Colonic mucosa (tissue), 4 donors: ENCODE data around the gene IL36RN. TPM values are rescaled to one million over a fixed set of nuclear protein-coding genes. Genes with fewer than 3 reads are reported as not detected.

Experiments
- DNase-seq: peaks from one replicate; pipeline ENCODE4 v3.0.0-alpha.2; 2020
- H3K27ac ChIP-seq: fragments of 200-600 bp; one replicate; pipeline ENCODE4 v1.8.0; 2021
- H3K27me3 ChIP-seq: fragments of 200-600 bp; one replicate; pipeline ENCODE4 v1.8.0; 2021
- H3K36me3 ChIP-seq: fragments of 200-600 bp; one replicate; pipeline ENCODE4 v1.8.0; 2021
- H3K4me1 ChIP-seq: fragments of 200-600 bp; one replicate; pipeline ENCODE4 v1.8.0; 2021; ENCODE audit warnings: mild to moderate bottlenecking
- H3K4me3 ChIP-seq: fragments of 200-600 bp; one replicate; pipeline ENCODE4 v1.8.0; 2021
- H3K9ac ChIP-seq, 2 donors: one replicate each; pipeline ENCODE4 v1.7.0; 2013; ENCODE audit warnings: control low read depth in 2 of 2, low read depth in 2 of 2, low read length in 2 of 2
- H3K9me3 ChIP-seq: fragments of 200-600 bp; one replicate; pipeline ENCODE4 v1.8.0; 2021
- intact Hi-C: fragments of 100-400 bp; cut with DNase I; formaldehyde crosslinking; loops from one replicate; pipeline ENCODE4 v1.14.1; 2022
- total RNA-seq, 2 donors: library from RNA; stranded (reverse); fragmentation: NEBNext Ultra II Directional in 1 of 2; extraction: Animal tissue kit (Norgen Biotek cat#: 25700) in 1 of 2; gene quantifications; one replicate each; pipeline ENCODE4 v1.2.1, GENCODE V29; 2021
- TF ChIP-seq, protein P1 (sequence below): fragments of 200-600 bp; IDR thresholded peaks from one replicate; pipeline ENCODE4 v1.8.0; 2022; ENCODE audit warnings: antibody characterized with exemption, mild to moderate bottlenecking
- donor health status: healthy.
- donor health status: DM: no; HTN: no; CAD: no.
- donor health status: DM: no; HTN: no; CAD: no.

IL36RN gene
- total RNA-seq, 2 donors from 2014 or later, result not detected

DNA sequence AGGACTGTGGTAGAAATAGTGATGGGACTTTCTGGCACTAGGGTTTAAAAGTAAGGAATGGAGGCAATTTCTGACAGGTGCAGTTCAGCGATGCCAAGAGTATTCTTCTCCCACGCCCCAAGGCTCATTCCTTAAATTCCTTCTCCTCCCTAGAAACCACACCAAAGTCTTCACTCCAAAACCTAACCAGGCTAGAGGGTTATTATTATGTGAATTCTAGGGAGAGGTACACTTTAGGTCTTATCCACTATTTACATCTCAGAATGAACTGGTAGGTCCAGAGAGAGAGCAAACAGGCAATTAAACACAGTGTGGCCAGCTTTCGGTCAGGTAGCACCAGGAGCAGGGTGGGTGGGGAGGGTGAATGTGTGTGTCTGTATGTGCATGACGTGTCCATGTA lies 20.1 kb downstream of the IL36RN start:
- H3K9me3 ChIP-seq, result no peaks in the 10 kb centered on the region
- no peaks in the 10 kb centered on the region for H3K27me3 ChIP-seq
- no peak for DNase-seq
- H3K9ac ChIP-seq, result no peak overlapping the region
- no peaks in the 10 kb centered on the region for H3K36me3 ChIP-seq
- H3K27ac ChIP-seq, result no peak overlapping the region
- no peaks in the 10 kb centered on the region for H3K4me1 ChIP-seq
- no peak overlapping the region for H3K4me3 ChIP-seq
- TF ChIP-seq, protein P1, sequence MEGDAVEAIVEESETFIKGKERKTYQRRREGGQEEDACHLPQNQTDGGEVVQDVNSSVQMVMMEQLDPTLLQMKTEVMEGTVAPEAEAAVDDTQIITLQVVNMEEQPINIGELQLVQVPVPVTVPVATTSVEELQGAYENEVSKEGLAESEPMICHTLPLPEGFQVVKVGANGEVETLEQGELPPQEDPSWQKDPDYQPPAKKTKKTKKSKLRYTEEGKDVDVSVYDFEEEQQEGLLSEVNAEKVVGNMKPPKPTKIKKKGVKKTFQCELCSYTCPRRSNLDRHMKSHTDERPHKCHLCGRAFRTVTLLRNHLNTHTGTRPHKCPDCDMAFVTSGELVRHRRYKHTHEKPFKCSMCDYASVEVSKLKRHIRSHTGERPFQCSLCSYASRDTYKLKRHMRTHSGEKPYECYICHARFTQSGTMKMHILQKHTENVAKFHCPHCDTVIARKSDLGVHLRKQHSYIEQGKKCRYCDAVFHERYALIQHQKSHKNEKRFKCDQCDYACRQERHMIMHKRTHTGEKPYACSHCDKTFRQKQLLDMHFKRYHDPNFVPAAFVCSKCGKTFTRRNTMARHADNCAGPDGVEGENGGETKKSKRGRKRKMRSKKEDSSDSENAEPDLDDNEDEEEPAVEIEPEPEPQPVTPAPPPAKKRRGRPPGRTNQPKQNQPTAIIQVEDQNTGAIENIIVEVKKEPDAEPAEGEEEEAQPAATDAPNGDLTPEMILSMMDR, result no peak
- intact Hi-C loops, result no loop called here

DNA sequence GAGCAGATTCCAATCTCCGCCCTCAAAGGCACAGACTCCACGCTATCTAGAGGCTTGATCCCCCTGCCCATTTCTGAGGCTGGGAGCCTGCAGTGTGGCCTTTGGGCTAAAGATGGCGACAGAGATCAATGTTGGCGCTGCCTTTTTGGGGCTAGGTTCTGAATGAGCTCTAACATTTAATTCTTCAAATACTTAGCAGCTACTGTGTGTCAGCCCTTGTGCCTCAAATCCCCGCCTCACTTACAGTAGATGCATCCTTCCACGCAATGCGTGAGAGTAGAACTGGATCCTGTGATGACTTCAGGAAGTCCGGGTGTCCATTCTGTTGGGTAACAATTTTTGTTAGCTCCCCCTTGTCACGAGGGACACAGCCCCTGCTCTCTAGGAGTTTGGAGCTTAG lies 21.1 kb downstream of the IL36RN start:
- peak; percentile 23 for DNase-seq
- TF ChIP-seq, protein P1, result peak; percentile 64
- no peak overlapping the region for H3K27ac ChIP-seq

DNA sequence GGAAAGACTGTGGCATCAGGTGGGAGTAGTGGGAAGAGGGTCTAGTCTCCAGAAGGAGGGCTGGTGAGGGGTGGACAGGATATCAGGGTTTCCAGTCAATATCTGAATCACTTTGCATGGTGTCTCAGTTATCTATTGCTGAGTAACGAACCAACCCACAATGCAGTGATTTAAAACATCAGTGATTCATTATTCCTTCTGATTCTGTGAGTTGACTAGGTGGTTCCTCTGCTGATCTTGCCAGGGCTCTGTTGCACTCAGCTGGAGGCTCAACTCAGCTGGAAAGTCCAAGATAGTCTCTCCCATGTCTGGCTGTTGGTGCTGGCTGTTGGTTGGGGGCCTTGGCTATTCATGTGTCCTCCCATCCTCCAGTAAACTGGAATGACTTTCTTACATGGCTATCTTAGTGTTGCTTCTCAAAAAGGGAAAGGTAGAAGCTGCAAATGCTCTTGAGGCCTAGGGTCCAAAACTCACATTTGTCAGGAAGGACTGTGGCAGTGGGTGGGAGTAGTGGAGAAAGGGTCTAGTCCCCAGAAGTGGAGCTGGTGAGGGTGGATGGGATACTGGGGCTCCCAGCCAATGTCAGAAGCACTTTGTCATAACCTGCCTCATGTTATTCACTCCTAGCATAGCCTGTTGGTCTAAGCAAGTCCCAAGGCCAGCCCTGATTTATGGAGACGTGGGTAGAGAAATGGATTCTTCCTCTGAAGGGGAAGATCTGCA lies 22.7 kb downstream of the IL36RN start:
- DNase-seq, result no peak
- no peaks in the 10 kb centered on the region for H3K36me3 ChIP-seq
- no peak overlapping the region for H3K9ac ChIP-seq
- H3K27me3 ChIP-seq, result no peaks in the 10 kb centered on the region
- no peak overlapping the region for H3K27ac ChIP-seq
- intact Hi-C loops, result loop anchor here (5.0 to 10.0 kb wide), 2 partner anchors 53 to 116 kb away; no protein-coding TSS in a partner anchor
- no peaks in the 10 kb centered on the region for H3K9me3 ChIP-seq
- no peak overlapping the region for H3K4me3 ChIP-seq
- TF ChIP-seq, protein P1, result no peak
- no peaks in the 10 kb centered on the region for H3K4me1 ChIP-seq

More for the DNA sequence above, 21.1 kb downstream of the IL36RN start:
- no peak overlapping the region for H3K9ac ChIP-seq
- no peaks in the 10 kb centered on the region for H3K27me3 ChIP-seq
- H3K36me3 ChIP-seq, result no peaks in the 10 kb centered on the region
- intact Hi-C loops, result loop anchor here (5.0 to 10.0 kb wide), 2 partner anchors 55 to 117 kb away; no protein-coding TSS in a partner anchor
- no peak overlapping the region for H3K4me3 ChIP-seq
- H3K9me3 ChIP-seq, result no peaks in the 10 kb centered on the region
- no peaks in the 10 kb centered on the region for H3K4me1 ChIP-seq

DNA sequence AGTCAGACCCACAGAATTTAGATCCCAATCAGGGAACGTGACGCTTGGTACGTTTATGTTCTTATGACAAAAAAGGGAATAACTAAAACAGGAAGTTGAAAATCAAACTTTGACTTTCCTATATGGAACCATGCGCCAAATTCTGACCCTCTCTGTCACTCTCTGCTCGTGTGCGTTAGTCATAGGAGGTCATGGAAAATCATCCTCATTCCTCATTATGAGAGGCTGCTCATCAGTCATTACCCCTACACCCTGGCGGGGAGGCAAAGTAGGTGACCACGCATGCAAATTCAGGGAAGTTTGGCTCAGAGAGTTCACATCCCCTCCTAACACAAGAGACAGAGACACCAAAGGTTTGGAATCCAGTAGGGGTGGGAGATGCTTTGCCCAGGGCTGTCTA lies 24.3 kb downstream of the IL36RN start:
- no peak overlapping the region for H3K9ac ChIP-seq
- DNase-seq, result no peak
- H3K4me3 ChIP-seq, result no peak overlapping the region
- no peaks in the 10 kb centered on the region for H3K9me3 ChIP-seq
- no peaks in the 10 kb centered on the region for H3K4me1 ChIP-seq
- H3K27me3 ChIP-seq, result no peaks in the 10 kb centered on the region
- intact Hi-C loops, result loop anchor here (5.0 to 10.0 kb wide), 2 partner anchors 52 to 114 kb away; no protein-coding TSS in a partner anchor
- no peaks in the 10 kb centered on the region for H3K36me3 ChIP-seq
- TF ChIP-seq, protein P1, result no peak
- H3K27ac ChIP-seq, result no peak overlapping the region

DNA sequence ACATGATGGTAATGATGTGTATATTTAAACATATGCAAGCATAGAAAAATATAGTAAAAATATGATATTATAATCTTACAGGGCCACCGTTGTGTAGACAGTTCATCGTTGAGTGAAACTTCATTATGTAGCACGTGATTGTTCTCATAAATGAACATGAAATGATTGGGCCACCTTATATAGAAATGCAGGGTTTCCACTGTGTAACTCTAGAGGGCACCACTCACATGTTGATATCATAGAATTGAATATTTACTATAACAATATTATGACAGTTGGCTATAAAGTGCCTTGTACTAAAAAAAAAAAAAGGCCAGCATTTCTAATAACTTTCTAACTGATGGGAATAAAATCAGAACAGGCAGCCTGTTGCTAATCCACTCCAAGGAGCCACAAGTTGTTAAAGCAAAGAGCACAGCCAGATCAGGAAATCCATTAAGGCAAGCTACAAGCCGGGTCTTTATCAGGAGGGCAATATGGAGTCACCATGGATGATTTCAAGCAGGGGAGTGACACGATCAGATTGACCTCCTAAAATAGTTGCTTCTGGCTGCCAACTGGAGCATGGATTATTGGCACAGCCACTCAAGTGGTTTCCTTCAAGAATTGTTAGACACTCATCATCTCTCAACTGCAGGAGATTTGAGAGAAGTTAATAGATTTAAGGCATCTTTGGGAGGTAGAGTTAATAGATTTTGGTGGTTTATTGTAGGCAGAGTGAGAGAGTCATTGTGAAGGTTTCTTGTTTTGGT lies 25.4 kb downstream of the IL36RN start:
- no peak overlapping the region for H3K4me3 ChIP-seq
- no peak overlapping the region for H3K27ac ChIP-seq
- no peaks in the 10 kb centered on the region for H3K9me3 ChIP-seq
- H3K36me3 ChIP-seq, result no peaks in the 10 kb centered on the region
- intact Hi-C loops, result loop anchor here (5.0 to 10.0 kb wide), 2 partner anchors 50 to 113 kb away; no protein-coding TSS in a partner anchor
- H3K27me3 ChIP-seq, result no peaks in the 10 kb centered on the region
- no peaks in the 10 kb centered on the region for H3K4me1 ChIP-seq
- TF ChIP-seq, protein P1, result peak; percentile 30
- no peak for DNase-seq
- H3K9ac ChIP-seq, result no peak overlapping the region
